Measurements from ENCODE around the gene PTPN20.

The PTPN20 gene

GRCh38 chr10:47041396-47042198 is 130.4 kb downstream of the PTPN20 start:
- no peak overlapping the region for H3K9ac ChIP-seq (ENCODE audit: low read depth, low read length)
- 0 out of 2 replicates have a peak, but pooled peaks cover 3% of the 10 kb centered on the region for H3K4me1 ChIP-seq (ENCODE audit: insufficient read depth, low read length)
- H3K36me3 ChIP-seq (ENCODE audit: insufficient read depth, low read length), result no peaks in the 10 kb centered on the region
- no peaks in the 10 kb centered on the region for H3K9me3 ChIP-seq (ENCODE audit: control insufficient read depth, insufficient read depth, low read length)

GRCh38 chr10:47042199-47042473 is 130.9 kb downstream of the PTPN20 start:
- no peaks in the 10 kb centered on the region for H3K9me3 ChIP-seq (ENCODE audit: control insufficient read depth, insufficient read depth, low read length)
- H3K9ac ChIP-seq (ENCODE audit: low read depth, low read length), result no peak overlapping the region
- H3K4me1 ChIP-seq (ENCODE audit: insufficient read depth, low read length), result 0 out of 2 replicates have a peak, but pooled peaks cover 3% of the 10 kb centered on the region
- H3K36me3 ChIP-seq (ENCODE audit: insufficient read depth, low read length), result no peaks in the 10 kb centered on the region

- Histone ChIP-seq H3K36me3 (ENCODE audit: insufficient read depth, low read length) (no peaks in the 10 kb centered on the region), H3K9me3 (ENCODE audit: control insufficient read depth, insufficient read depth, low read length) (no peaks in the 10 kb centered on the region), H3K9ac (ENCODE audit: low read depth, low read length) (no peak overlapping the region), H3K4me1 (ENCODE audit: insufficient read depth, low read length) (peaks cover 3% of the 10 kb centered on the region; the same call in 1 of the 2 replicates)
These were observed 131.8 kb downstream of the PTPN20 start for GRCh38 chr10:47042780-47043750.

GRCh38 chr10:47043928-47044538 is 132.8 kb downstream of the PTPN20 start:
- Histone ChIP-seq H3K9ac (ENCODE audit: low read depth, low read length) (no peak overlapping the region), H3K9me3 (ENCODE audit: control insufficient read depth, insufficient read depth, low read length) (no peaks in the 10 kb centered on the region), H3K36me3 (ENCODE audit: insufficient read depth, low read length) (no peaks in the 10 kb centered on the region), H3K4me1 (ENCODE audit: insufficient read depth, low read length) (peaks cover 3% of the 10 kb centered on the region; the same call in 1 of the 2 replicates)

- H3K4me1 ChIP-seq (ENCODE audit: insufficient read depth, low read length), result peaks cover 3% of the 10 kb centered on the region; the same call in 1 of the 2 replicates
- H3K9ac ChIP-seq (ENCODE audit: low read depth, low read length), result no peak overlapping the region
- H3K36me3 ChIP-seq (ENCODE audit: insufficient read depth, low read length), result no peaks in the 10 kb centered on the region
- H3K9me3 ChIP-seq (ENCODE audit: control insufficient read depth, insufficient read depth, low read length), result no peaks in the 10 kb centered on the region
These were observed 133.5 kb downstream of the PTPN20 start for GRCh38 chr10:47044741-47045140.

- no peaks in the 10 kb centered on the region for H3K9me3 ChIP-seq (ENCODE audit: control insufficient read depth, insufficient read depth, low read length)
- no peak overlapping the region for H3K9ac ChIP-seq (ENCODE audit: low read depth, low read length)
- H3K4me1 ChIP-seq (ENCODE audit: insufficient read depth, low read length), result peaks cover 3% of the 10 kb centered on the region; the same call in 1 of the 2 replicates
- H3K36me3 ChIP-seq (ENCODE audit: insufficient read depth, low read length), result no peaks in the 10 kb centered on the region
These were observed 134.2 kb downstream of the PTPN20 start for GRCh38 chr10:47045331-47045861.

GRCh38 chr10:47046321-47047126 is 135.3 kb downstream of the PTPN20 start:
- Histone ChIP-seq H3K4me1 (ENCODE audit: insufficient read depth, low read length) (peaks cover 3% of the 10 kb centered on the region; the same call in 1 of the 2 replicates), H3K36me3 (ENCODE audit: insufficient read depth, low read length) (no peaks in the 10 kb centered on the region), H3K9ac (ENCODE audit: low read depth, low read length) (no peak overlapping the region), H3K9me3 (ENCODE audit: control insufficient read depth, insufficient read depth, low read length) (no peaks in the 10 kb centered on the region)

- Histone ChIP-seq H3K4me1 (ENCODE audit: insufficient read depth, low read length) (peaks cover 3% of the 10 kb centered on the region; the same call in 1 of the 2 replicates), H3K9me3 (ENCODE audit: control insufficient read depth, insufficient read depth, low read length) (no peaks in the 10 kb centered on the region), H3K9ac (ENCODE audit: low read depth, low read length) (no peak overlapping the region), H3K36me3 (ENCODE audit: insufficient read depth, low read length) (no peaks in the 10 kb centered on the region)
These were observed 135.9 kb downstream of the PTPN20 start for GRCh38 chr10:47047127-47047504.

GRCh38 chr10:47047577-47048525 is 136.6 kb downstream of the PTPN20 start:
- peaks cover 3% of the 10 kb centered on the region; the same call in 1 of the 2 replicates for H3K4me1 ChIP-seq (ENCODE audit: insufficient read depth, low read length)
- no peaks in the 10 kb centered on the region for H3K36me3 ChIP-seq (ENCODE audit: insufficient read depth, low read length)
- H3K9me3 ChIP-seq (ENCODE audit: control insufficient read depth, insufficient read depth, low read length), result no peaks in the 10 kb centered on the region
- no peak overlapping the region for H3K9ac ChIP-seq (ENCODE audit: low read depth, low read length)

GRCh38 chr10:47048526-47048905 is 137.3 kb downstream of the PTPN20 start:
- Histone ChIP-seq H3K4me1 (ENCODE audit: insufficient read depth, low read length) (peaks cover 2% of the 10 kb centered on the region; the same call in 1 of the 2 replicates), H3K9ac (ENCODE audit: low read depth, low read length) (no peak overlapping the region), H3K9me3 (ENCODE audit: control insufficient read depth, insufficient read depth, low read length) (no peaks in the 10 kb centered on the region), H3K36me3 (ENCODE audit: insufficient read depth, low read length) (no peaks in the 10 kb centered on the region)

GRCh38 chr10:47049056-47049851 is 138.0 kb downstream of the PTPN20 start:
- no peaks in the 10 kb centered on the region for H3K9me3 ChIP-seq (ENCODE audit: control insufficient read depth, insufficient read depth, low read length)

GRCh38 chr10:47049906-47050305 is 138.7 kb downstream of the PTPN20 start:
- no peak overlapping the region for H3K9ac ChIP-seq (ENCODE audit: low read depth, low read length)
- H3K4me1 ChIP-seq (ENCODE audit: insufficient read depth, low read length), result no peaks in the 10 kb centered on the region; the same call in 1 of the 2 replicates
- no peaks in the 10 kb centered on the region for H3K9me3 ChIP-seq (ENCODE audit: control insufficient read depth, insufficient read depth, low read length)
- H3K36me3 ChIP-seq (ENCODE audit: insufficient read depth, low read length), result no peaks in the 10 kb centered on the region

More at GRCh38 chr10:47049056-47049851, 138.0 kb downstream of the PTPN20 start:
- Histone ChIP-seq H3K4me1 (ENCODE audit: insufficient read depth, low read length) (no peaks in the 10 kb centered on the region; the same call in 1 of the 2 replicates), H3K36me3 (ENCODE audit: insufficient read depth, low read length) (no peaks in the 10 kb centered on the region), H3K9ac (ENCODE audit: low read depth, low read length) (no peak overlapping the region)
